MM.1S (cell line): ENCODE data around the gene SRRM4.

Experiments used
- CTCF ChIP-seq: fragments of 300-600 bp; sonication (generic); IDR thresholded peaks from 2 replicates; pipeline ENCODE4 v1.5.1; 2016; ENCODE audit warnings: antibody characterized with exemption, low read length, mixed read lengths
- EZH2 ChIP-seq: fragments of 300-600 bp; sonication (generic); optimal IDR thresholded peaks from 2 replicates; pipeline ENCODE3; 2017; ENCODE audit warnings: low read depth, mild to moderate bottlenecking, antibody characterized with exemption, low read length, mixed read lengths
- EZH2phosphoT487 ChIP-seq: fragments of 300-600 bp; sonication (generic); IDR thresholded peaks from 2 replicates; pipeline ENCODE4 v1.6.1; 2018; ENCODE audit warnings: antibody characterized with exemption, low read length

- TF ChIP-seq EZH2: no peak
- TF ChIP-seq CTCF: no peak
- TF ChIP-seq EZH2phosphoT487: no peak
Observed at GRCh38 chr12:119082016-119082415, 100.7 kb downstream of the SRRM4 start.
